GM19240 (cell line): ENCODE results near the gene HAS3.
"Not testable (repeated sequence)": the region's sequence is repeated elsewhere in the genome, so short reads cannot be mapped to it uniquely, and the experiment has no call there.

Source experiments
- DNase-seq: peaks from one replicate; pipeline ENCODE4 v3.0.0; 2011; ENCODE audit warnings: low spot score; ENCODE audit not compliant: insufficient read length

The HAS3 gene, protein sequence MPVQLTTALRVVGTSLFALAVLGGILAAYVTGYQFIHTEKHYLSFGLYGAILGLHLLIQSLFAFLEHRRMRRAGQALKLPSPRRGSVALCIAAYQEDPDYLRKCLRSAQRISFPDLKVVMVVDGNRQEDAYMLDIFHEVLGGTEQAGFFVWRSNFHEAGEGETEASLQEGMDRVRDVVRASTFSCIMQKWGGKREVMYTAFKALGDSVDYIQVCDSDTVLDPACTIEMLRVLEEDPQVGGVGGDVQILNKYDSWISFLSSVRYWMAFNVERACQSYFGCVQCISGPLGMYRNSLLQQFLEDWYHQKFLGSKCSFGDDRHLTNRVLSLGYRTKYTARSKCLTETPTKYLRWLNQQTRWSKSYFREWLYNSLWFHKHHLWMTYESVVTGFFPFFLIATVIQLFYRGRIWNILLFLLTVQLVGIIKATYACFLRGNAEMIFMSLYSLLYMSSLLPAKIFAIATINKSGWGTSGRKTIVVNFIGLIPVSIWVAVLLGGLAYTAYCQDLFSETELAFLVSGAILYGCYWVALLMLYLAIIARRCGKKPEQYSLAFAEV

DNA sequence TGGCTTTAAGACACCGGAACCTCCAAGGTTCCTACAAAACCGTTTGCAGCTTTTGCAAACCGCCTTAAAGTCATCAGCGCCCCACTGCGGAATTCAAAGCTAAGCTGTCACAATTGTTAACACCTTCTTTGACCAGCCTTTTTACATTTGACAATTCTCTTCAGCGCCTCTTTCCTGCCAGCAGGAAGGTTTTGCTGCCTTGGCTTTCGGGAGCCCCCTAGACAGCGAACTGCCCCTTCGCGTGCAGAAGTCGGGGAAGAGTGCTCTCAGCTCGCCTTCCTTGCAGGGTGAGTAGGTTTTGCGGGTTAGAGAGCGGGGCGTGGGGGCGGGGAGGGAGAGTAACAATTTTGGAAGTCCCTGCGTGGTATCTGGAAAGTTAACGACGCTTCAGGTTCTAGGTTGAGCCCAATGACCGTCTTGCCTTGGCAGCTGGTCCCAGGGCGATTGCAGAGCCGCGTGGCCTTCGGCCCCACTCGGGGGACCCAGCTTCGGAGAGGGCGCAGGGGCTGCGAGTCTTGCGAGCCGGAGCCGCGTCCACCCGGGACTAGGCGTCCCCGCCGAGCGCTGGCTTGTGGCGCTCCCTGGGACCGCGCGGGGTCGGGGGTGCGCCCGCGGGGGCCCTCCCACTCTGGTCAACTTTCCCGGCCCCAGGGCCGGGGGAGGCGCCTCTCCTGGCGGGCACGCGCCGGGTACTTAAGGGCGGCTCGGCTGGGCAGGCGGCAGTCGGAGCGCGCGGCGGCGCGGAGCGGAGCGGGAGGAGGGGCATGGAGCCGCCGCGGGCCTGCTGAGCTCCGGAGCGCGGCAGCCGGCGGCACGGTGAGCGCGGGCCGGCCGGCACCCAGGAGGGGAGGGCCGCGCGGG is at the start of gene HAS3:
HAS3 (plus strand) TSS at position 153 of the 861 bp plus-strand sequence. CDS start 3,743 bp downstream, outside the sequence.
- DNase-seq, result peak; percentile 32

DNA sequence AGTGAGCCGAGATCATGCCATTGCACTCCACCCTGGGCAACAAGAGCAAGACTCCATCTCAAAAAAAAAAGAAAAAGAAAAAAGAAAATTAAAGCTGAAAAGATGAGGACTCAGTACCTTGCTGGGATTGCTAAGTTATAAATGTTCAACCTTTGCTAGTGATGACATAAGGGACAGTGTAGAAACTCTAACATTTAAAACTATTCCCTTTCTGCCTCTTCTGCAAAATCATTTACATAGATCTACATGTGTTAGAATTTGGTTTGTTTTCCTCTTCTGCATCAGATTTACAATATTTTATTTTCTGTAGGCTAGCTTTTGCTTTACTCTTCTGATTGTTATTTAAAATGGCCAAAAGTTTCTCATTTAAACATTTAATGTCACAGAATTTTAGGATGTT is 49.5 kb upstream of the HAS3 start:
- no peak for DNase-seq

DNA sequence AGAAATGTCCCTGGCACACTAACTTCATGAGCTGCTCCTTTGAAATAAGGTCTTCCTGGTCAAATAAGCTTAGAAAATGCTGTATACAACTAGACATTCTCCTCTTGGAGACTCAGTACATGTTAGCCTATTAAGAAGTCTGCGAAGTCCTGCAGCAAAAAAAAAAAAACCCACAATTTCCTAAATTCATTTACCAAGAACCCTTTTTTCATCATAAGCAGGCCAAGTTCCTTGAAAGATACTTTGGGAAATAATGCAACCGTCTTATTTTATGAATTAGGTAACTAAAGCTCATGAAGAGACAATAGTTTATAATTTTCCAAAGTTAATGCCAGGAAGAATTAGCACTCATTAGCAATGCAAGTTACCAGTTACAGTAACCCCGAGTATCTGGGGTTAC is 49.0 kb upstream of the HAS3 start:
- DNase-seq, result no peak

DNA sequence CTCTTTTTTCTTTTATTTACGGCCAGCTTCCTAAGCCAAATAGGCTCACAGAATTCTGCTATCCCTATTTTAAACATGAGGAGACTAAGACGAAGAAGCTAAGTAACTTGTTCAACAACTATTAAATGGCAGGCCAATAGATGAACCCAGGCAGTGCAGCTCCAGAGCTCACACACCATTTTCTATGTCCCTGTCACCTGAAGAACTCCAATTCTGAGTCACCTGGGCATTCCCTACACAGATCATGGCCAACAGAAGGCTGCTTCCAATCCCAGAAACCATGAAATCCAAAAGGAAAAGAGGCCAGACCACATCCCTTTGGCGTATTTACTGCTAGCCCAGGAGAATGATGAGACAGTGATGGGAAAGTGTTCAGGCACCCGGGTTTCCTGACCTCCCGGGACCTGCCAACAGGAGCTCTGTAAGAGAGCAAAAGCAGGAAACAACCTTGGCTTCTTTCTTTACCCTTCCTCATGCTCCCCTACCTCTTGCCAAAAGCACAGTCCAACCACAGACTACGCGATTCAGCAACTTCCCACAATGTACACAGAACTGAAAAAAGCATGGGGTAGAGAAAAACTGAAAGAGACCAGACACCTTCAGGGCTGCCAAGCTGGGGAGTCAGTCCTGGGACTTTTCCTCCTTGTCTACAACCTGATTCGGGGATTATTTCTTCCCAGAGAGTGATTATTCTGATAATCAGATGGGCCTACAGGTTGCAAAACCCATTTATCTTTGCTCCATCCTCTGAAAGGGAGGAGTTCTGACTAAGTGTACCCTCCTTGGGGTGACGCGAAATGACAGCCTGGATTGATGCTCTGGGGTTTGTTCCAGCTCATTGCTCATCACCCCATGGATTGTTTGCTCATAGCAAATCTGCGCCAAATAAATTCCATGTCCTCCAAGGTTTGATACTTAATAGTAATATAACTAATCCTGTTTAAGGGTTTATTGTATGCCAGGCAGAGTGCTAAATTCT is 47.8 kb upstream of the HAS3 start:
- peak; percentile 6 for DNase-seq

DNA sequence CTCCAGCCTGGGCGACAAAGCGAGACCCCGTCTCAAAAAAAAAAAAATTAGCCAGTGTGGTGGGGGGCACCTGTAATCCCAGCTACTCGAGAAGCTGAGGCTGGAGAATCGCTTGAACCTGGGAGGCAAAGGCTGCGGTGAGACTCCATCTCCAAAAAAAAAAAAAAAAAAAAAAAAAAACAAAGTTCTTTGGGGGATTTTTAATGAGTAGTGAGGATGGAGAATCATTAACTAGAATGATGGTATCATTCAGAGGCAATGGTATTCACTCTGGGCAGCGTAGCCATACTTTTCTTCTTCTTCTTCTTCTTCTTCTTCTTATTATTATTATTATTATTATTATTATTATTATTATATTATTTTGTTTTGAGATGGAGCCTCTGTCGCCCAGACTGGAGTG is 42.0 kb upstream of the HAS3 start:
- DNase-seq, result not testable (repeated sequence)

DNA sequence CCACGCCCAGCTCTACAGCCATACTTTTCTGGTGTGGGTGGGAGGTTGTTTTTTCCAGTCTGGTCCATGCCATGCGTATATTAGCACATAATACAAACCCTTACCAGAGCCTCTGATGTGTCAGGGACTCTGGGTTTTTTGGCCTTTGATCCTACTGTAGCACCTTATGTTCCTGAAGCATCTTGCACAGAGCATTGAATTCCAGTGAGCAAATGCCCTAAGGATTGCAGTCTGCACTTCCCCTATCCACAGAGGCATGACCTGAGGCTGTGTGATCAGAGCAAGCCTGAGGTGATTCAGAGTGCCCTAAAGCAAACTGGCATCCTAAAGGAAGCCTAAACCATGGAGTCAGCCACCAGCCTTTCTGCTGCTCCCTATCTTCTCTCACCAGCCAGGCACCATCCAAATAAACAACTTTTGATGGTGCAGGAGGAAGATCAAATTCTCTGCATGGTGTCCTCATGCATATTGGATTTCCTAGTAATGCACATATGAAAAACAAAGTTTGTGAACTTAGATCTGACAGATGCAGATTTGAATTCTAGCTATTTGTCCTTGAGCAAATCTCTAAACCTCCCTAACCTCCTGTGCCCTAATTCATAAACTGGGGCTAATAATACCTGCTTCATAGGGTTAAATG is 41.2 kb upstream of the HAS3 start:
- DNase-seq, result no peak

DNA sequence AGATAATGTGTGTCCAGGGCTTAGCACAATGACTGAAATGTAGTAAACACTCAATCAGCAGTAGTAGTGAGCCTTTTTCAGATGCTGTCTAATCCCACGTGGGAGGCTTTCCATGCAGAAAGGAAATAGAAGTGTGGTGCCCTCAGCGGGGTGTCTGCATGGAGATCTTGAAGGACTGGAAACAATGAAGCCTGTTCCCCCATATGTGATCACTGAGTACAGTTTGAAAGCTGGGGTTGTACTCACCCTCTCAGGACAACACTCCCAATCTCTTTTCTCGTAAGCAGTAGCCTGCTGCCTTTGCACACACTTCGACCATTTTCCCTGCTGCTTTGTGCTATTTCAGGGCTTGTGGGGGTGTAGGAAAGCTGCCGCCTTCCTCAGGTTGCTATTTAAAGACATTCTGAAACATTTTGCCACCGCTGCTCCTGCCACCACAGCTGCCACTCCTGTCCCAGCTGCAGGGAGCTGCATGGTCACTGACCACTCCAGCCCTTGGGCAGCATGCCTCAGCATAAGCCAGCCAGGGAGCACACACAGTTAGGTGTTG is 40.6 kb upstream of the HAS3 start:
- no peak for DNase-seq

DNA sequence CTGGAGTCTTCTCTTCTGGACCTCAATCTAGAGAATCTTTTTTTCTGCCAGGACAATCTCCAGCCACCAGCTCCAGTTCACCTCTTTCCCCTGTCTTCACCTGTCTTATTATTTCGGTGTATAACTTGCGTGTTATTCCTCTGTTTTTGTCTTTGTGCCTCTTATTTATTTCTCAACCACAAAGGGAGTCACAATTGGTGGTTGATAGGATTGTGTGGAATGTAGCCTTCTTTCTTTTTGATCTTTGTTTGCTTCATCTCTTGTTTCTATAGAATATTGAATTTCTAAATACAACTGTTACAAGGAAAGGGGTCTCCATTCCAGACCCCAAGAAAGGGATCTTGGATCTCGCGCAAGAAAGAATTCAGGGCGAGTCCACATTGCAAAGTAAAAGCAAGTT is 35.9 kb upstream of the HAS3 start:
- DNase-seq, result no peak

DNA sequence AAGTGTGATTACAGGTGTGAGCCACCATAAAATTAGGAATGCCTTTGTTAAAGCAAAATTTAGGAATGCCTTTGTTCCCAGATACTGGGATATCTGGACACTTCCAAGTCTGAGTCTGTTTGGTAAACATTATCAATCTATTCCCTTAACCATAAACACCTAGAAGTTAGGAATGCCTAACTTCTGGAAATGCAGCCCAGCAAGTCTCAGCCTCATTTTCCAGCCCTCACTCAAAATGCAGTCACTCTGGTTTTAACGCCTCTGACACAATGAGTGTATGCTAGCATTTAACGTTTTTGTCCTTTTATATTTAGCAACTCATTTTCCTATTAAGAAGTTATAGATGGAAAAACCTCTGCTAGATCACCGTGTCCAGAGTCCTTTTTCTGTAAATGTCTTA is 34.4 kb upstream of the HAS3 start:
- no peak for DNase-seq

DNA sequence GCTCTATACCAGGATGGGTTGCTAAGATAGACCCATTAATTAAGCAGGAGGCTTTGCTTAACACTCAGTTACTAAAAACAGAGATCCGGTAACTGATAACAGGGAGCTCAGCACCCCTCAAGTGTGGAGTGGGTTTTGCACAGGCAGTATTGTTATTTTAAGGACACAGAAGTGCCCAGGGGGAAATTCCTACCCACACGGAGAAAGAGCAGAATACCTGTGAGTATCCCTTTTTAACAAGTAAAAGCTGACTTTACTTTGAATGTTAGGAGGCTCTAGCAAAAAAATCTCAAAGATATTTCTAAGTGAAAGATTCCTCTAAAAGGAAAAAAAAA is 32.8 kb upstream of the HAS3 start:
- no peak for DNase-seq

DNA sequence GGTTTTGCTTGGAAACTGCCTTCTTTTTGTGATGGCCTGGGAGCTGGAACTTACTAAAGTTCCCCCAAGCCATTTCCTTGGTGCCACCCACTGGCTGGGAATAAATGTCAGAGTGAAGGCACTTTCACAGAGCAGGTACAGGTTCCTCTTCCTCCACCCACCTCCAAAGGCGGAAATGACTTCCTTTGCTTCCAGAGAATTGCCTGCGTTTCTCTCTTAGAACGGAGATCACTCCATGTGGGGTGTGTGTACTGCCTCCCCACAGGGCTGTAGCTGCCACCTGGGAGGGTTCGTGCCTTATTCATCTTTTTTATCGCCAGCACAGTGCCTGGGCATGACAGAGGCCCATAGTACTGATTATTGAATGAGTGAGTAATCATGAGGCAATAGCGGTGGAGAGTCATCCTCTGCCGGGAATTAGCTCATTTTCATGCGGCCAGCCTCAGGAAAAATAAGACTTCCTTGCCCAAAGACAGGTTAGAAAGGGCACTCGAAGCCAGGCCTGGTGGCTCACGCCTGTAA is 32.2 kb upstream of the HAS3 start:
- DNase-seq, result no peak

DNA sequence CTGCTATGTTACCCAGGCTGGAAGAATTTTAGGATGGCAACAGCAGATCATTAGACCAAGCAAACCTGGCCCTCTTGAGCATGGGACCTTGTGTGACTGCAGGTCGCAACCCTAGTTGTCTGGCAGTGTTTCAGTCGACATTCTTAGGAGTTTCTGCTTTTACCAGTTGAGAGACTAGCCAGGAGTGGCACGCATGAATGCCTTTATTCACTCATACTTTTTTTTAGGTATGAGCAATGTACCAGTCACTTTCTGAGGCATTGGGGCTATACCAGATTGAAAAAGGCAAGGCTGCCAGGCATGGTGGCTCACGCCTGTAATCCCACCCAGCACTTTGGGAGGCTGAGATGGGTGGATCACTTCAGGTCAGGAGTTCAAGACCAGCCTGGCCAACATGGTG is 28.2 kb upstream of the HAS3 start:
- no peak for DNase-seq

DNA sequence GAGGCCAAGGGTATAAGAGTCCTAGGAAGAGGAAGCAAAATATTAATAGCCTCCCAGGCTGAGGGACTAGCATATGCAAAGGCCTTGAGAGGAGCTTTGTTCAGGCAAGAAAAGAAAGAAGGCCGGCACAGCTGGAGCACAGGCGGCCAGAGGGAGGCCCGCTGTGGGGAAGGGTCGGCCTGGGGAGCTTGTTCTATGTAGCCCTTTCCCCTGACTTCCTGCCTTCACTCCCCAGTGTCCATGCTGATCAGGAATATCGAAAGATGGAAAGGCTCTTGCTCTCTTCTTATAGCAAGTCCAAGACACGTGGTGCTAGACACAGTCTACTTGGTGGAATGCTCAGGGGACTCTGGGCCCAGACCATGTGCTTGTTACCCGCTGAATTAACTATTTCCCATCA is 27.4 kb upstream of the HAS3 start:
- DNase-seq, result no peak

DNA sequence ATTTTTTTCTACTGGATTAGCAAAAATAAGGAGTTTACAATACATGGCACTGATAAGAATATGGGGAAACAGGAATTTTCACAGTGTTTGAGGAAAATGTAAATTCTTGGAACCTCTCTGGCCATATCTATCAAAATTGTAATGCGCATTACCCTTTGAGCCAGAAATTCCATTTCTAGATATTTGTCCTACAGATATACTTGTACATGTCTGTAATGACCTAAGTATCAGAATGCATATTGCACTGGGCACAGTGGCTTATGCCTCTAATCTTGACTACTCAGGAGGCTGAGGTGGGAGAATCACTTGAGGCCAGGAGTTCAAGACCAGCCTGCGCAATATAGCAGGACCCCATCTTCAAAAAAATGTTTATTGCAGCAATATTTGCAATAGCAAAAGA is 25.8 kb upstream of the HAS3 start:
- DNase-seq, result no peak

DNA sequence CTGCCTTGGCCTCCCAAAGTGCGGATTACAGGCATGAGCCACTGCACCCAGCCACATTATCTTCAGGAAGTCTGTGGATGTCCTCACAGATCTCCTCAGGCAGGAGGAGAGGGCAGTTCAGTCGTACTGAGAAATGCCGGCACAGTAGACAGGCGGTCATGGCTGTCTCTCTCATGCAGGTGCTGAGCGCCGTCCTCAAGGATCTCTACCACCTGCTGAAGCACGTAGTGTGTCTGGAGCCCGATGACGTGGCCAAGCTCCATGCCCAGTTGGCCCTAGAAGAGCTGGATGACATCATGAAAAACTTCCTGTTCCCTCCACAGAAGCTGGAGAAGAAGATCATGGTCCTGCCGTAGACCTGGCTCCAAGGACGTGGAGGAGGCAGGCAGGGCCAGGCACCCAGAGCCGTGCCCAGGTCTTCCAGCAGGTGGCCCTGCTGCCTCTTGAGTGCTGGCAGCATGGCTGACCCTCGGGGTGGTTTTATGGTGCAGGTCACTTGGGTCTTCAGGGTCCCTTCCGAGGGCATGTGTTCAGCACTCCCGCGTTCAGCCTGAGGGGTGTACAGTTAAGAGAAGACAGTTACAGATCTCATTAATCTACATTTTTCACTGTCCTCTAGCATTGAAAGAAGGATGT is 22.0 kb upstream of the HAS3 start:
- DNase-seq, result no peak

DNA sequence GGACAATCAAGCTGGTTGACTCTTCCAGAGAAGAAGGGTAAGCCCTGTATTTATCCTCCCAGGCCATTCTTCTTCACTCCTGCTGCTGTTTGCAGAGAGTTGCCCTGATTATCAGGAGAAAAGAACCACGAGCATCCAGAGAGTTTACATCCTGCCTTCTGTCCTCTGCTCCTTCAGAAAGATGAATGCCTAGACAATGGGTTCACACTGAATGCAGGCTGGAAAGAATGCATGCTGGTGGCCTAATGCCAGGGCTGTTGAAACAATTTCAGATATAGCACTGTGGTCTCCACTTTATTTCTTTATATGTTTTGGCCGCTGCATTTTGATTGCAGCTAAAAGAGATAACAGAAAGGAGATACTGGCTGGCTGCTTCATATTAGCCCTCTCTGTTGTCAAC is 21.2 kb upstream of the HAS3 start:
- DNase-seq, result no peak

DNA sequence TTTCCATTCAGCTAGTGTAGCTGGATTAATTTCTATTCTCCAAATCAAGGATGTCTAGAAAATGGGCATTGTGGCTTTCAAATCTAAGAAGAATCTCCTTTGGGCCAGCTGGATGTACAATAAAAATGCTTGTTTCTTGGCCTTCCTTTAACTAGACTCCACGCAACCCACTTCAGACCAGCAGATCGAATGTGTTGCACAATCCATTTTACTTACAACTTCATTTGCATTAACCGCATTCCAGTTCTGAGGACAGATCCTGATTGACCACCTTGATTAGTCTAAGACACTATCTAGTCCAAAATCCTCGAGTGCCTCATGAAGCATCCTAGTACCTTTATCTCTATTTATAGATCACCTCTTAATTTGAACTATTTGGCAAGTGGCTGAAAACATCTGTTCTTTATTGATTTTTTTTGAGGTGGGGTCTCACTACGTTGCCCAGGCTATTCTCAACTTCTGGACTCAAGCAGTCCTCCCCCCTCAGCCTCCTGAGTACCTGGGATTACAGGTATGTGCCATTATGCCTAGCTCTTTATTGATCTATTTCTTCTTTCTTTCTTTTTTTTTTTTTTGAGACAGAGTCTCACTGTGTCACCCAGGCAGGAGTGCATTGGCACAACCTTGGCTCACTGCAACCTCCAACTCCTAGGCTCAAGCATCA is 20.3 kb upstream of the HAS3 start:
- DNase-seq, result no peak

DNA sequence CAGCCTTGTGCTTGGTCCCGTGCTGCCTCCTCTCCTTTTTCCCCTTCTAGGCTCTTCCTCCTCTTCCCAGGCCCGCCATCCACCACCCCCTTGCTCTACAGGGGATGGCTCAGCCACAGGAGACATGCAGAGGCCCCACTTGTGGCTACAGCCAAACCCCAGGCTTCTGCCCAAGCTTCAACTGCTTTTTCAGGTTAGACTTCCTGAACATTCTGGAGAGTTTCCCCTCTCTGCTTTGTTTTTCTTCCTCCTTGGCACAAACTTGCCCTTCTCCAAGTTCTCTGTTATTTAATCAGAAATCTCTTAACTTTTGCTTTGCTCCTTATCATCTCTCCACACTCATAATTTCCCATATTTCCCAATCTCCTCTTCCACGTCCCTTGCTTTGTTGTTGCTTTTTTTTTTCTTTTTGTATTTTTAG is 18.3 kb upstream of the HAS3 start:
- DNase-seq, result no peak

DNA sequence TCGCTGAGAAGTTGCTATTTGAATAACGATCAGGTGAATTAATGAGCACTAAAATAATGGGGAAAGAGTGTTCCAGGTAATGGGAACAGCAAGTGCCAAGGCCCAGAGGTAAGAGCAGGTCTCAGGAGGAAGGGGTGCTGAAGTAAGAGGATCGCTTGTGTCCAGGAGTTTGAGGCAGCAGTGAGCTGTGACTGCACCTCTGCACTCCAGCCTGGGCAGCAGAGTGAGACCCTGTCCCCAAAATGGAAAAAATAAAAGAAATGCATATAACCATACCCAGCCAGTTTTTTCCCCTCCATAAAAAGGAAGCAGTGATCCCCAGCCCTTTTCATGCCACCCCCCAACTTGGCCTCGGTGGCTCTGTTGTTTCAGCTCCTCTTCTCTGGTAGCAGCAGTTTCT is 16.8 kb upstream of the HAS3 start:
- DNase-seq, result no peak
